ENCODE results near the gene SMYD1. TPM values are rescaled to one million over a fixed set of nuclear protein-coding genes. Genes with fewer than 3 reads are reported as not detected.

The SMYD1 gene
- total and polyA plus RNA-seq, 10 of the 15 experiments (the other 5 are each of a cell fraction or from before 2014, with no cell fraction given), result 0.09 TPM; not detected in 9

DNA sequence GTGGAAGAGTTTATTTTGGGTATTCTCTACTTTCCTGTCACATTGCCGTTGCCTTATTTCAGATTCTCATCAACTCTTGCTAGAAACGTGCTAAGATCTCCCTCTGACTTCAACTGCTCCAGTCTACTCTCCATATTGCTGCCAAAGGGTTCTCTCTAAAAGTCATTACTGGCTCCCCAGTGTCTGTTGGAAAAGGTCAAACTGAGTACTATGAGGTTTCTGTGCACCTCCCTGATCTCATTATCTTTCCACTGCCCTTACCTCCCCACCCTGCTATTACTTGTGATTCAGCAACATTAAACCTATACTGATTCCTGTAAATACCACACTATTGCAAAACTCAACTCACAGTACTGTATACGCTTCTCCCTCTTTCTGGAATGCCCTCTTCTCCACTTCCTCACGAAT, 10.2 kb upstream of the SMYD1 start:
- WGBS (ENCODE audit: insufficient coverage, insufficient replicate concordance, low lambda C conversion rate, missing lambda C conversion rate), result 60% methylated on average over 4 of the region's 4 CpGs
- Histone ChIP-seq H3K9ac (ENCODE audit: control insufficient read depth, insufficient read depth, low read length) (no peak overlapping the region), H3K4me1 (ENCODE audit: control insufficient read depth, insufficient read depth, low read length) (peaks cover 4% of the 10 kb centered on the region), H2AFZ (ENCODE audit: control insufficient read depth, low read depth, low read length) (no peak overlapping the region), H3K9me3 (replicated peaks; ENCODE audit: control insufficient read depth, insufficient read depth, low read length) (no peaks in the 10 kb centered on the region), H3K79me2 (ENCODE audit: control insufficient read depth, insufficient read depth, low read length) (peaks cover 22% of the 10 kb centered on the region), H3K36me3 (ENCODE audit: control insufficient read depth in 2 of 2, insufficient read depth in 2 of 2, low read length in 1 of 2) (no peaks in the 10 kb centered on the region), H3K27me3 (replicated peaks in 1 of 2; ENCODE audit: control insufficient read depth in 2 of 2, insufficient read depth in 2 of 2, low read length in 1 of 2) (no peaks in the 10 kb centered on the region), H4K20me1 (ENCODE audit: control insufficient read depth, insufficient read depth) (no peaks in the 10 kb centered on the region), H3K27ac (ENCODE audit: control insufficient read depth, insufficient read depth) (no peak overlapping the region), H3K4me3 (no peak overlapping the region), H3K4me2 (ENCODE audit: control insufficient read depth, insufficient read depth) (no peak overlapping the region)
- ATAC-seq (no peak), FAIRE-seq (no peak), DNase-seq (ENCODE audit: low read depth, low spot score) (no peak)
- ChIA-PET POLR2A (no interaction called here), SMC1A (ENCODE audit: uncharacterized antibody, unreplicated experiment) (no interaction called here), RAD21 (ENCODE audit: unreplicated experiment) (no interaction called here), CTCF (interaction anchor here (1.1 kb wide), 1 partner anchor 102 kb away, joined by 3 read pairs; no protein-coding TSS in a partner anchor)
- intact Hi-C loops (cut with micrococcal nuclease; ENCODE audit: unreplicated experiment) (loop anchor here (10.0 kb wide), 1 partner anchor 277 kb away; no protein-coding TSS in a partner anchor), in situ Hi-C loops (cut with MboI) (loop anchor here (5.0 to 25.0 kb wide), 2 partner anchors 50 to 605 kb away; no protein-coding TSS in a partner anchor)
- TF ChIP-seq CBX3 (IDR thresholded peaks at IDR 0.05; ENCODE audit: borderline replicate concordance, low read depth), result no peak
- TF ChIP-seq NBN (IDR thresholded peaks at IDR 0.05), result no peak
- no peak for TF ChIP-seq HDAC2 (IDR thresholded peaks at IDR 0.05)
- no peak for TF ChIP-seq ZNF217 (IDR thresholded peaks at IDR 0.05)
- no peak for TF ChIP-seq TCF7 (IDR thresholded peaks at IDR 0.05; ENCODE audit: borderline replicate concordance)
- TF ChIP-seq, protein P1, sequence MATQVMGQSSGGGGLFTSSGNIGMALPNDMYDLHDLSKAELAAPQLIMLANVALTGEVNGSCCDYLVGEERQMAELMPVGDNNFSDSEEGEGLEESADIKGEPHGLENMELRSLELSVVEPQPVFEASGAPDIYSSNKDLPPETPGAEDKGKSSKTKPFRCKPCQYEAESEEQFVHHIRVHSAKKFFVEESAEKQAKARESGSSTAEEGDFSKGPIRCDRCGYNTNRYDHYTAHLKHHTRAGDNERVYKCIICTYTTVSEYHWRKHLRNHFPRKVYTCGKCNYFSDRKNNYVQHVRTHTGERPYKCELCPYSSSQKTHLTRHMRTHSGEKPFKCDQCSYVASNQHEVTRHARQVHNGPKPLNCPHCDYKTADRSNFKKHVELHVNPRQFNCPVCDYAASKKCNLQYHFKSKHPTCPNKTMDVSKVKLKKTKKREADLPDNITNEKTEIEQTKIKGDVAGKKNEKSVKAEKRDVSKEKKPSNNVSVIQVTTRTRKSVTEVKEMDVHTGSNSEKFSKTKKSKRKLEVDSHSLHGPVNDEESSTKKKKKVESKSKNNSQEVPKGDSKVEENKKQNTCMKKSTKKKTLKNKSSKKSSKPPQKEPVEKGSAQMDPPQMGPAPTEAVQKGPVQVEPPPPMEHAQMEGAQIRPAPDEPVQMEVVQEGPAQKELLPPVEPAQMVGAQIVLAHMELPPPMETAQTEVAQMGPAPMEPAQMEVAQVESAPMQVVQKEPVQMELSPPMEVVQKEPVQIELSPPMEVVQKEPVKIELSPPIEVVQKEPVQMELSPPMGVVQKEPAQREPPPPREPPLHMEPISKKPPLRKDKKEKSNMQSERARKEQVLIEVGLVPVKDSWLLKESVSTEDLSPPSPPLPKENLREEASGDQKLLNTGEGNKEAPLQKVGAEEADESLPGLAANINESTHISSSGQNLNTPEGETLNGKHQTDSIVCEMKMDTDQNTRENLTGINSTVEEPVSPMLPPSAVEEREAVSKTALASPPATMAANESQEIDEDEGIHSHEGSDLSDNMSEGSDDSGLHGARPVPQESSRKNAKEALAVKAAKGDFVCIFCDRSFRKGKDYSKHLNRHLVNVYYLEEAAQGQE (IDR thresholded peaks at IDR 0.05; ENCODE audit: low read depth, low read length), result no peak
- no peak for TF ChIP-seq YBX1 (IDR thresholded peaks at IDR 0.05)
- TF ChIP-seq SUPT20H (IDR thresholded peaks at IDR 0.05; ENCODE audit: borderline replicate concordance, control insufficient read depth, low read depth, low read length), result no peak
- TF ChIP-seq ETV6 (conservative IDR thresholded peaks at IDR 0.05 in 1 of 2, IDR thresholded peaks at IDR 0.05 in 1 of 2; ENCODE audit: borderline replicate concordance in 1 of 2, low read depth in 1 of 2), result no peak
- TF ChIP-seq, protein P2, sequence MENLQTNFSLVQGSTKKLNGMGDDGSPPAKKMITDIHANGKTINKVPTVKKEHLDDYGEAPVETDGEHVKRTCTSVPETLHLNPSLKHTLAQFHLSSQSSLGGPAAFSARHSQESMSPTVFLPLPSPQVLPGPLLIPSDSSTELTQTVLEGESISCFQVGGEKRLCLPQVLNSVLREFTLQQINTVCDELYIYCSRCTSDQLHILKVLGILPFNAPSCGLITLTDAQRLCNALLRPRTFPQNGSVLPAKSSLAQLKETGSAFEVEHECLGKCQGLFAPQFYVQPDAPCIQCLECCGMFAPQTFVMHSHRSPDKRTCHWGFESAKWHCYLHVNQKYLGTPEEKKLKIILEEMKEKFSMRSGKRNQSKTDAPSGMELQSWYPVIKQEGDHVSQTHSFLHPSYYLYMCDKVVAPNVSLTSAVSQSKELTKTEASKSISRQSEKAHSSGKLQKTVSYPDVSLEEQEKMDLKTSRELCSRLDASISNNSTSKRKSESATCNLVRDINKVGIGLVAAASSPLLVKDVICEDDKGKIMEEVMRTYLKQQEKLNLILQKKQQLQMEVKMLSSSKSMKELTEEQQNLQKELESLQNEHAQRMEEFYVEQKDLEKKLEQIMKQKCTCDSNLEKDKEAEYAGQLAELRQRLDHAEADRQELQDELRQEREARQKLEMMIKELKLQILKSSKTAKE (IDR thresholded peaks at IDR 0.05; ENCODE audit: low read depth, poor library complexity, severe bottlenecking), result no peak
- TF ChIP-seq MYB (IDR thresholded peaks at IDR 0.05; ENCODE audit: borderline replicate concordance, low read depth, low read length), result no peak
- TF ChIP-seq, protein P3, sequence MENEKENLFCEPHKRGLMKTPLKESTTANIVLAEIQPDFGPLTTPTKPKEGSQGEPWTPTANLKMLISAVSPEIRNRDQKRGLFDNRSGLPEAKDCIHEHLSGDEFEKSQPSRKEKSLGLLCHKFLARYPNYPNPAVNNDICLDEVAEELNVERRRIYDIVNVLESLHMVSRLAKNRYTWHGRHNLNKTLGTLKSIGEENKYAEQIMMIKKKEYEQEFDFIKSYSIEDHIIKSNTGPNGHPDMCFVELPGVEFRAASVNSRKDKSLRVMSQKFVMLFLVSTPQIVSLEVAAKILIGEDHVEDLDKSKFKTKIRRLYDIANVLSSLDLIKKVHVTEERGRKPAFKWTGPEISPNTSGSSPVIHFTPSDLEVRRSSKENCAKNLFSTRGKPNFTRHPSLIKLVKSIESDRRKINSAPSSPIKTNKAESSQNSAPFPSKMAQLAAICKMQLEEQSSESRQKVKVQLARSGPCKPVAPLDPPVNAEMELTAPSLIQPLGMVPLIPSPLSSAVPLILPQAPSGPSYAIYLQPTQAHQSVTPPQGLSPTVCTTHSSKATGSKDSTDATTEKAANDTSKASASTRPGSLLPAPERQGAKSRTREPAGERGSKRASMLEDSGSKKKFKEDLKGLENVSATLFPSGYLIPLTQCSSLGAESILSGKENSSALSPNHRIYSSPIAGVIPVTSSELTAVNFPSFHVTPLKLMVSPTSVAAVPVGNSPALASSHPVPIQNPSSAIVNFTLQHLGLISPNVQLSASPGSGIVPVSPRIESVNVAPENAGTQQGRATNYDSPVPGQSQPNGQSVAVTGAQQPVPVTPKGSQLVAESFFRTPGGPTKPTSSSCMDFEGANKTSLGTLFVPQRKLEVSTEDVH (IDR thresholded peaks at IDR 0.05; ENCODE audit: low read depth, partially characterized antibody), result no peak
- no peak for TF ChIP-seq ZBED1 (IDR thresholded peaks at IDR 0.05; ENCODE audit: borderline replicate concordance)
- TF ChIP-seq, protein P4, sequence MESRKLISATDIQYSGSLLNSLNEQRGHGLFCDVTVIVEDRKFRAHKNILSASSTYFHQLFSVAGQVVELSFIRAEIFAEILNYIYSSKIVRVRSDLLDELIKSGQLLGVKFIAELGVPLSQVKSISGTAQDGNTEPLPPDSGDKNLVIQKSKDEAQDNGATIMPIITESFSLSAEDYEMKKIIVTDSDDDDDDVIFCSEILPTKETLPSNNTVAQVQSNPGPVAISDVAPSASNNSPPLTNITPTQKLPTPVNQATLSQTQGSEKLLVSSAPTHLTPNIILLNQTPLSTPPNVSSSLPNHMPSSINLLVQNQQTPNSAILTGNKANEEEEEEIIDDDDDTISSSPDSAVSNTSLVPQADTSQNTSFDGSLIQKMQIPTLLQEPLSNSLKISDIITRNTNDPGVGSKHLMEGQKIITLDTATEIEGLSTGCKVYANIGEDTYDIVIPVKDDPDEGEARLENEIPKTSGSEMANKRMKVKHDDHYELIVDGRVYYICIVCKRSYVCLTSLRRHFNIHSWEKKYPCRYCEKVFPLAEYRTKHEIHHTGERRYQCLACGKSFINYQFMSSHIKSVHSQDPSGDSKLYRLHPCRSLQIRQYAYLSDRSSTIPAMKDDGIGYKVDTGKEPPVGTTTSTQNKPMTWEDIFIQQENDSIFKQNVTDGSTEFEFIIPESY (IDR thresholded peaks at IDR 0.05), result no peak
- BruUV-seq (replicated peaks), result no TSS peak

Measured in GM12878 (cell line).